Measurements from ENCODE around the gene PPFIBP2. TPM values are rescaled to one million over a fixed set of nuclear protein-coding genes. Genes with fewer than 3 reads are reported as not detected.

PPFIBP2 gene
- total RNA-seq, 1 donor from 2014 or later: 15.0 TPM

- DNase-seq (ENCODE audit: low read depth) (peak; percentile 64), FAIRE-seq (no peak)
- Histone ChIP-seq H3K27me3 (ENCODE audit: control insufficient read depth, insufficient read depth, low read length) (no peaks in the 10 kb centered on the region), H3K36me3 (ENCODE audit: control insufficient read depth, insufficient read depth, low read length) (no peaks in the 10 kb centered on the region), H3K4me3 (ENCODE audit: low read depth, low read length) (no peak overlapping the region)
- no peak for TF ChIP-seq CTCF (IDR thresholded peaks at IDR 0.05; ENCODE audit: insufficient read depth, low read length, severe bottlenecking)
These were observed 76.1 kb downstream of the PPFIBP2 start for GRCh38 chr11:7589861-7590260.

- FAIRE-seq: no peak
These were observed 76.7 kb downstream of the PPFIBP2 start for GRCh38 chr11:7590529-7590928.

GRCh38 chr11:7591107-7591894, 77.5 kb downstream of the PPFIBP2 start:
- Histone ChIP-seq H3K4me3 (ENCODE audit: low read depth, low read length) (no peak overlapping the region), H3K36me3 (ENCODE audit: control insufficient read depth, insufficient read depth, low read length) (no peaks in the 10 kb centered on the region), H3K27me3 (ENCODE audit: control insufficient read depth, insufficient read depth, low read length) (no peaks in the 10 kb centered on the region)
- no peak for TF ChIP-seq CTCF (IDR thresholded peaks at IDR 0.05; ENCODE audit: insufficient read depth, low read length, severe bottlenecking)
- DNase-seq (ENCODE audit: low read depth) (no peak), FAIRE-seq (no peak)

More at GRCh38 chr11:7590529-7590928, 76.7 kb downstream of the PPFIBP2 start:
- H3K4me3 ChIP-seq (ENCODE audit: low read depth, low read length): no peak overlapping the region
- no peak for DNase-seq (ENCODE audit: low read depth)
- H3K27me3 ChIP-seq (ENCODE audit: control insufficient read depth, insufficient read depth, low read length): no peaks in the 10 kb centered on the region
- no peak for TF ChIP-seq CTCF (IDR thresholded peaks at IDR 0.05; ENCODE audit: insufficient read depth, low read length, severe bottlenecking)
- no peaks in the 10 kb centered on the region for H3K36me3 ChIP-seq (ENCODE audit: control insufficient read depth, insufficient read depth, low read length)

GRCh38 chr11:7591987-7592386, 78.2 kb downstream of the PPFIBP2 start:
- FAIRE-seq (no peak), DNase-seq (ENCODE audit: low read depth) (no peak)
- Histone ChIP-seq H3K27me3 (ENCODE audit: control insufficient read depth, insufficient read depth, low read length) (no peaks in the 10 kb centered on the region), H3K4me3 (ENCODE audit: low read depth, low read length) (no peak overlapping the region), H3K36me3 (ENCODE audit: control insufficient read depth, insufficient read depth, low read length) (no peaks in the 10 kb centered on the region)
- TF ChIP-seq CTCF (IDR thresholded peaks at IDR 0.05; ENCODE audit: insufficient read depth, low read length, severe bottlenecking): no peak

- H3K36me3 ChIP-seq (ENCODE audit: control insufficient read depth, insufficient read depth, low read length): no peaks in the 10 kb centered on the region
- no peaks in the 10 kb centered on the region for H3K27me3 ChIP-seq (ENCODE audit: control insufficient read depth, insufficient read depth, low read length)
- no peak for FAIRE-seq
- TF ChIP-seq CTCF (IDR thresholded peaks at IDR 0.05; ENCODE audit: insufficient read depth, low read length, severe bottlenecking): no peak
- DNase-seq (ENCODE audit: low read depth): peak; percentile 95
- no peak overlapping the region for H3K4me3 ChIP-seq (ENCODE audit: low read depth, low read length)
These were observed 78.9 kb downstream of the PPFIBP2 start for GRCh38 chr11:7592711-7593110.

- Histone ChIP-seq H3K36me3 (ENCODE audit: control insufficient read depth, insufficient read depth, low read length) (no peaks in the 10 kb centered on the region), H3K4me3 (ENCODE audit: low read depth, low read length) (no peak overlapping the region), H3K27me3 (ENCODE audit: control insufficient read depth, insufficient read depth, low read length) (no peaks in the 10 kb centered on the region)
- FAIRE-seq (no peak), DNase-seq (ENCODE audit: low read depth) (no peak)
- TF ChIP-seq CTCF (IDR thresholded peaks at IDR 0.05; ENCODE audit: insufficient read depth, low read length, severe bottlenecking): no peak
These were observed 79.7 kb downstream of the PPFIBP2 start for GRCh38 chr11:7593481-7593880.

All from bronchial epithelial cell (primary cell).